ENCODE measurements around the gene ABHD16B.

Gene ABHD16B

GRCh38 chr20:63897978-63898561 lies 36.8 kb downstream of the ABHD16B start:
- DNase-seq = no peak

DNA sequence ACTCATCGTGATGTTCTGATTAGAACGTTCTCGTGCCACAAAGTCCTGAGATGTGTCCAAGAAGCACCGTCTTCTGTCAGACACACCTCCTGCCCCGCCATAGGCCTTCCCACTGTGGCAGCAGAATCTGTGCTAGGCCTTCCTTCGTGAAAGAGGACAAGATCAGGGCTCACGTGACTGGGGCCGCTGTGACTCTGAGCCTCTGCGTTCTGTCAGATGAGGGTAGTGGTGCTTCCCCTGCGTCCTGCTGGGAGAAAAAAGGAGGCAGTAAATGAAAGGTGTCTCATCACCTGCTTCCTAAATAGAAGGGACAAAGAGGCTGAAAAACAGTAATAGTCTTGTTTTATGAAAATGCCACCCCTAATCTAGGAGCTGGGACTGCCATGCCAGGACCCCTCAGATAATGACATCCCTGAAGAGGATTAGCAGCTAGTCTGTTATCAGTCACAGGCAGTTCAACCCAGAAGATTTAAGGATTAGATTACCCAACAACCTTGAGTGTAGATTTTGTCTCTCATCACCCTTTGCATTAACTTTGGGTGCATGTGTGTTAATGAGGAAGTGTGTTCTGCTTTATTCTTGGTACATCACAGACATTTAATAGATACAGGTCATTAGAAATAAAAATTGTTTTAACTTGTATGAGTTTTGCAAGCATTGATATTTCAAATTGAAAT lies 37.7 kb downstream of the ABHD16B start:
- DNase-seq = no peak

- no peak for DNase-seq
These were observed 39.1 kb downstream of the ABHD16B start for GRCh38 chr20:63900413-63900812.

DNA sequence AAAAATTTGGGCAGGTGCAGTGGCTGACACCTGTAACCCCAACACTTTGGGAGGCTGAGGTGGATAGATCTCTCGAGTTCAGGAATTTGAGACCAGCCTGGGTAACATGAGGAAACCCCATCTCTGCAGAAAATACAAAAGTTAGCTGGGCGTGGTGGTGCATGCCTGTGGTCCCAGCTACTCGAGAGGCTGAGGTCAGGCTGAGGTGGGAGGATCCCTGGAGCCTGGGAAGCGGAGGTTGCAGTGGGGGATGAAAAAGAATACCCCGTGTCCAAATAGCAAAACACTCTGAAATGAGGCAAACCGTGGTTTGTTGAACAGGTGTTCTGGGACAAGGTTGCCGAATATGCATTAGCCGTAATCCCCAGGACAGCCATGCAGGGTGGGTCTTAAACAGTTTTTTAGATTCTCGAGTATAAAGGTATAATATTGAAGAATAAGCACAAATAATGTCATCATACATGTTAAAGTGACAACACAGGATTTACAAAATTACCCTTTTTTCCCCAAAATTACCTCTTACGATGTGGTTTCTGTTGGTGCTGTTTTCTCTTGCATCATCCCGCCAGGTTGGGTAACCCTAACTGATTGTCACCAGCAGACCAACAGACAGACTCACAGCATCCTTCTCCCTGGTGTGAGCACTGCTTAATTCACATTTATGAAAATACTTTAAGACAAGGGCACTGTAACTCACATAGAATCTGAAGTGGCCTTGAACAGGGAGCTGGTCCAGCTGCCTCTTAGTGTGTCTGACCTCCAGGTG lies 42.7 kb downstream of the ABHD16B start:
- no peak for DNase-seq

- DNase-seq = no peak
These were observed 46.8 kb downstream of the ABHD16B start for GRCh38 chr20:63908008-63908682.

DNA sequence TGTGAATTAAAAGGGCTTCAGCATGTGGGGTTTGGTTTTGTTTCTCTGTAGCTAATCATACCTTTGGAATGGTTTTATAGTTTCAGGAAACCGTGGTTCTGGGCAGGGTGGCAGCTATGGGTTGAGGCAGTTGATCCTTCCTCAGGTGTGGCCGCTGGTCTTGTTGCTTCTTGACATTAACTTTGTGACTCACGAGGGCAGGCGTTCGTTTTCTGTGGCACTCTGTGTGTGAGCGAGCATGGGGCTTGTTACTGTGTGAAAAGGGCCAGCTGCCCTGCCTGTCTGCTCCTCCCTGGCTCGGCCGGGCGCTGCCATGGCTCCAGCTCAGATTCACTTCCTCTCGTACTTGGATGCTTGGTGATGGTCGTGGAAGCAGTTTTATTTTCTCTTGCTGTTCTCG lies 49.9 kb downstream of the ABHD16B start:
- DNase-seq = no peak

Data from NCI-H1930 (cell line).